ENCODE measurements around the gene CBX7. TPM values are rescaled to one million over a fixed set of nuclear protein-coding genes. Genes with fewer than 3 reads are reported as not detected.

The CBX7 gene
- total RNA-seq (10 to 100 TPM; 68.1 to 97.9 (median 78.7) TPM), polyA plus RNA-seq (69.0 TPM)
- long read RNA-seq, donor 1, full-length matches to known transcripts = 19 of 115 reads
- long read RNA-seq, donor 1, partial matches to known transcripts = 0 of 115 reads
- long read RNA-seq, donor 1, other reads (novel, unspliced or antisense) = 96 of 115 reads
- long read RNA-seq, donor 2, full-length matches to known transcripts = 37 of 91 reads
- long read RNA-seq, donor 2, partial matches to known transcripts = 3 of 91 reads
- long read RNA-seq, donor 2, other reads (novel, unspliced or antisense) = 51 of 91 reads
- long read RNA-seq, donor 3, full-length matches to known transcripts = 9 of 158 reads
- long read RNA-seq, donor 3, partial matches to known transcripts = 1 of 158 reads
- long read RNA-seq, donor 3, other reads (novel, unspliced or antisense) = 148 of 158 reads
- long read RNA-seq, donor 4, full-length matches to known transcripts = 32 of 100 reads
- long read RNA-seq, donor 4, partial matches to known transcripts = 2 of 100 reads
- long read RNA-seq, donor 4, other reads (novel, unspliced or antisense) = 66 of 100 reads

DNA sequence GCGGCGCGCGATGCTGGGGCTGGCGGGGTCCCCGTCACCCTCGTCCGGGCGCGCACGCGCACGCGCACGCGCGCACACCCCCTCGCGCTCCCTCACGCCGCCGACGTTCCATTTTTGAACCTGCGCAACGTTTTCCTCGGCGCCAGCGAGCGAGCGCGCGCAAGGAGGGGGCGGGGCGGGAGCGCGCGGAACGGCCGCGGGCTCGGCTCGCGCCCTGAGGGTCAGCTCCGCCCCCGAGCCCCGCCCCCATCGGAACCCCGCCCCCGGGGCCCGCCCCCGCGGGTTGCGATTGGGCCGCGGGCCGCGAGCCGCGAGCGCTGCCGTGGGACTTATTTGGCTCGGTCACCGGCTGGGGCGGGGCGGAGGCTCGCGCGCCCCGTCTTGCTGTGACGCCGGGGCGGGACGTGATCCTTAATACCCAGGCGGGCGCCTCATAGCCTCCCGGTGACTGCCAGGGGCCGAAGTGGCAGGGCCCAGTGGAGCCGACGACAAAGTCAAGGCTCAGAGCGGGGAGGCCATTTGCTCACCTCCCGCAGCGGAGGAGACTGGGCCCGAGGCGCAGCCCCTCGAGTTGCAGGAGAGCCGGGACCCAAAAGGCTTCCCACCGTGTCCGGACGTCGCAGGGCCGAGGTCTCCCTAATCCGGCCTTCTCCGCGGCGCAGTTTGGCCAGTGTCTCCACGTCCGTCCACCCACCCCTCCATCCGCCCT lies at the start of gene CBX7:
TSS of gene CBX7 (minus strand) at position 170 of the 709 bp plus-strand sequence. CDS start 236 bp downstream, outside the sequence.
- intact Hi-C loops (cut with DNase I) = no loop called here
- H3K9me3 ChIP-seq (ENCODE audit: control insufficient read depth, low read length) = no peaks in the 10 kb centered on the region
- H3K27ac ChIP-seq (ENCODE audit: low read length) = peak within 1 kb of the TSS; percentile 98
- ATAC-seq = peak; percentile 91 to 92
- H3K27me3 ChIP-seq (ENCODE audit: control insufficient read depth, insufficient read depth) = no peaks in the 10 kb centered on the region
- DNase-seq = peak; percentile 94 to 99 (median 98)
- H3K4me3 ChIP-seq (ENCODE audit: low read length) = peak within 1 kb of the TSS; percentile 97
- WGBS = under 1% methylated on average over 98 of the region's 98 CpGs
- H3K4me1 ChIP-seq (ENCODE audit: control insufficient read depth, insufficient read depth, low read length) = peaks cover 5% of the 10 kb centered on the region

GRCh38 chr22:39197578-39197977 lies 45.1 kb upstream of the CBX7 start:
- ATAC-seq (no peak), DNase-seq (no peak)
- no peaks in the 10 kb centered on the region for H3K9me3 ChIP-seq (ENCODE audit: control insufficient read depth, low read length)
- H3K4me3 ChIP-seq (ENCODE audit: low read length) = no peak overlapping the region
- H3K27me3 ChIP-seq (ENCODE audit: control insufficient read depth, insufficient read depth) = no peaks in the 10 kb centered on the region
- no peaks in the 10 kb centered on the region for H3K4me1 ChIP-seq (ENCODE audit: control insufficient read depth, insufficient read depth, low read length)
- intact Hi-C loops (cut with DNase I) = no loop called here
- H3K27ac ChIP-seq (ENCODE audit: low read length) = no peak overlapping the region
- 93% methylated on average over 5 of the region's 5 CpGs for WGBS

DNA sequence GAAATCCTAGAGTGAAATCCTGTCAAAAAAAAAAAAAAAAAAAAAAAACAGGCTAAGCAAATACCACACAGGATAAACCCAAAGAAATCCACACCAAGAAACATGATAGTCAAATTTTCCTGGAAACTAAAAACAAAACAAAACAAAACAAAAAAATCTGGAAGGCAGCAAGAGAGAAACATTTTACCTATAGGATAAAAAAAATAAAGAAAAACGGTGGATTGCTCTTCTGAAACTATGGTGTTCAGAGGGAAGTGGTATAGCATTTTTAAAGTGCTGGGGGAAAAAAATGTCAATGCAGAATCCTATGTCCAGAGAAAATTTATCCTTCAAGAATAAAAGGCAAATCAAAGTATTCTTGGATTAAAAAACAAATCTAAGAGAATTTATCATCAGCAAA lies 41.6 kb upstream of the CBX7 start:
- no peaks in the 10 kb centered on the region for H3K27me3 ChIP-seq (ENCODE audit: control insufficient read depth, insufficient read depth)
- no peaks in the 10 kb centered on the region for H3K9me3 ChIP-seq (ENCODE audit: control insufficient read depth, low read length)
- WGBS = 84% methylated on average over 1 of the region's 1 CpG
- H3K4me1 ChIP-seq (ENCODE audit: control insufficient read depth, insufficient read depth, low read length) = no peaks in the 10 kb centered on the region
- H3K4me3 ChIP-seq (ENCODE audit: low read length) = no peak overlapping the region
- no peak for DNase-seq
- intact Hi-C loops (cut with DNase I) = no loop called here
- no peak overlapping the region for H3K27ac ChIP-seq (ENCODE audit: low read length)
- ATAC-seq = no peak

DNA sequence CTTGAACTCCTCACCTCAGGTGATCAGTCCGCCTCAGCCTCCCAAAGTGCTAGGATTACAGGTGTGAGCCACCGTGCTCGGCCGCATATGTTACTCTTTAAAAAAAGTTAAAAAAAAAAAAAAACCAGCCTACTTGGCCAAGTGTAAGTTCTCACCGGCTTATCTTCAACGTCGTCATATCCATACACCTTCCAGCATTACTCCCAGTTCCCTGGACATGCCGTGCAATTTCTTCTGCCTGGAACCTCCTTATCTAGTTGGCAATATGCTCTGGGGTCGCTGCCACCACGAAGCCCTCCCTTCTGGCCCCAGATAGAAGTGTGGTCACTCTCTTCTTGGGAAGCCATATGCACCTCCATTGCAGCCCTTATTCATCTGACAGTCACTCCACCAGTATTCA lies 36.3 kb upstream of the CBX7 start:
- no peak overlapping the region for H3K4me3 ChIP-seq (ENCODE audit: low read length)
- H3K9me3 ChIP-seq (ENCODE audit: control insufficient read depth, low read length) = no peaks in the 10 kb centered on the region
- 44% methylated on average over 10 of the region's 10 CpGs for WGBS
- DNase-seq = no peak
- H3K4me1 ChIP-seq (ENCODE audit: control insufficient read depth, insufficient read depth, low read length) = peaks cover 8% of the 10 kb centered on the region
- no peaks in the 10 kb centered on the region for H3K27me3 ChIP-seq (ENCODE audit: control insufficient read depth, insufficient read depth)
- intact Hi-C loops (cut with DNase I) = no loop called here
- no peak for ATAC-seq
- no peak overlapping the region for H3K27ac ChIP-seq (ENCODE audit: low read length)

GRCh38 chr22:39185601-39186012 lies 33.1 kb upstream of the CBX7 start:
- Histone ChIP-seq H3K4me1 (ENCODE audit: control insufficient read depth, insufficient read depth, low read length) (peaks cover 8% of the 10 kb centered on the region), H3K4me3 (ENCODE audit: low read length) (no peak overlapping the region), H3K9me3 (ENCODE audit: control insufficient read depth, low read length) (no peaks in the 10 kb centered on the region), H3K27ac (ENCODE audit: low read length) (peak overlapping the region; percentile 94), H3K27me3 (ENCODE audit: control insufficient read depth, insufficient read depth) (no peaks in the 10 kb centered on the region)
- 24% methylated on average over 11 of the region's 11 CpGs for WGBS
- ATAC-seq (peak; percentile 93 to 94), DNase-seq (peak; percentile 93 to 96 (median 94))
- intact Hi-C loops (cut with DNase I) = no loop called here

DNA sequence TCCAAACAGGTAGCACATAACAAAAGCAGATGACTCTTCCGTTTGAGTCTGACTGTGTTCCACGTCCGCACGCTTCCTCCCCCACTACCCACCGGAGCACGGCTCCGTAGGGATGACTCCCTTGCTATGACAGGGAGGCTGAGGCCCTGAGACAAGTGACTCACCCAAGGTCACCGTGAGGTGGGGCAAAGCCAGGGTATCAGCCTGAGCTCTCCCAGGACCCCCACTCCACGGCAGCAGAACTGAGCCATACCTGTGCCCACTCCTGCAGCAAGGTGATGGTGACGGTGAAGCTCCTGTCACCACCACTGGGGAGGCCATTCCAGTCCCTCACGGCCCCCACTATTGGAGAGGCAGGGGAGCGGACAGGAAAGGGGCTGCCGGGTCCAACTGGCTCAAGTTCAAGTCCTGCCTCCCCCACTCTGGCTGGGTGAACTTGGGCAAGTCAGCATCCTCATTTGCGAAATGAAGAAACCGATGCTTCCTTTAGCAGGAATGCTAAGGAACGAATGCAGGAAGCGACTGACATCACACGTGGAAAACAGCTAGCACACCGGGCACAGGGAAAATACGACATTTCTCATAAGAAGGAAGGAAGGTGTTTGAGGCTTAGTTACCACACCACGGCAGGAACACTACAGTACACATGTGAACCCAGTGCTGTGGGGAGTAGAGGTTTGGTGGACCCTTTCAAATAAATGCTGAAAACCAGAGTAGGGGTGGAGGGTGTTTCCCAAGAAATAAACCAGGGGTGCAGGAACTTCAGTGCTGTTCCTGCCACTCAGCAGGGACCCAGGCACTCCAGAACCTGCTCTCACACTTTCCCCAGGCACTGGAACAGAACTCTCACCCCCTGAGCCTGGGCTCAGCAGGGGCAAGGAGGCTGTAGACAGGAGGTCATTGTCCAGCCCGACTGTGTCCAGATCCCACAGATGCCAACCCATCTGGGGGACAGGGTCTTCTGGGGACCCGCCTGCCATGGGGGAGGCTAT lies 32.4 kb upstream of the CBX7 start:
- DNase-seq (peak in 2 of 3 donors; percentile 34 to 69), ATAC-seq (peak in 1 of 2 donors; percentile 34)
- no peaks in the 10 kb centered on the region for H3K27me3 ChIP-seq (ENCODE audit: control insufficient read depth, insufficient read depth)
- no peaks in the 10 kb centered on the region for H3K9me3 ChIP-seq (ENCODE audit: control insufficient read depth, low read length)
- H3K4me3 ChIP-seq (ENCODE audit: low read length) = no peak overlapping the region
- intact Hi-C loops (cut with DNase I) = no loop called here
- peak overlapping the region; percentile 94 for H3K27ac ChIP-seq (ENCODE audit: low read length)
- 57% methylated on average over 23 of the region's 23 CpGs for WGBS
- peaks cover 8% of the 10 kb centered on the region for H3K4me1 ChIP-seq (ENCODE audit: control insufficient read depth, insufficient read depth, low read length)

GRCh38 chr22:39183991-39184585 lies 31.6 kb upstream of the CBX7 start:
- H3K4me3 ChIP-seq (ENCODE audit: low read length) = no peak overlapping the region
- intact Hi-C loops (cut with DNase I) = no loop called here
- H3K27me3 ChIP-seq (ENCODE audit: control insufficient read depth, insufficient read depth) = no peaks in the 10 kb centered on the region
- peak; percentile 66 to 88 (median 87) for DNase-seq
- H3K27ac ChIP-seq (ENCODE audit: low read length) = peak overlapping the region; percentile 94
- H3K4me1 ChIP-seq (ENCODE audit: control insufficient read depth, insufficient read depth, low read length) = peaks cover 8% of the 10 kb centered on the region
- no peaks in the 10 kb centered on the region for H3K9me3 ChIP-seq (ENCODE audit: control insufficient read depth, low read length)
- WGBS = 35% methylated on average over 13 of the region's 13 CpGs
- peak; percentile 42 to 51 for ATAC-seq

- no peak for DNase-seq
- no peak overlapping the region for H3K27ac ChIP-seq (ENCODE audit: low read length)
- 89% methylated on average over 6 of the region's 6 CpGs for WGBS
- H3K4me1 ChIP-seq (ENCODE audit: control insufficient read depth, insufficient read depth, low read length) = peaks cover 8% of the 10 kb centered on the region
- ATAC-seq = no peak
- H3K9me3 ChIP-seq (ENCODE audit: control insufficient read depth, low read length) = no peaks in the 10 kb centered on the region
- no peaks in the 10 kb centered on the region for H3K27me3 ChIP-seq (ENCODE audit: control insufficient read depth, insufficient read depth)
- intact Hi-C loops (cut with DNase I) = no loop called here
- no peak overlapping the region for H3K4me3 ChIP-seq (ENCODE audit: low read length)
These were observed 30.1 kb upstream of the CBX7 start for GRCh38 chr22:39182478-39183030.

- Histone ChIP-seq H3K4me3 (ENCODE audit: low read length) (no peak overlapping the region), H3K4me1 (ENCODE audit: control insufficient read depth, insufficient read depth, low read length) (peaks cover 9% of the 10 kb centered on the region), H3K27me3 (ENCODE audit: control insufficient read depth, insufficient read depth) (no peaks in the 10 kb centered on the region), H3K27ac (ENCODE audit: low read length) (no peak overlapping the region), H3K9me3 (ENCODE audit: control insufficient read depth, low read length) (no peaks in the 10 kb centered on the region)
- ATAC-seq (no peak), DNase-seq (no peak)
- 97% methylated on average over 5 of the region's 5 CpGs for WGBS
- intact Hi-C loops (cut with DNase I) = no loop called here
These were observed 29.3 kb upstream of the CBX7 start for GRCh38 chr22:39181778-39182177.

DNA sequence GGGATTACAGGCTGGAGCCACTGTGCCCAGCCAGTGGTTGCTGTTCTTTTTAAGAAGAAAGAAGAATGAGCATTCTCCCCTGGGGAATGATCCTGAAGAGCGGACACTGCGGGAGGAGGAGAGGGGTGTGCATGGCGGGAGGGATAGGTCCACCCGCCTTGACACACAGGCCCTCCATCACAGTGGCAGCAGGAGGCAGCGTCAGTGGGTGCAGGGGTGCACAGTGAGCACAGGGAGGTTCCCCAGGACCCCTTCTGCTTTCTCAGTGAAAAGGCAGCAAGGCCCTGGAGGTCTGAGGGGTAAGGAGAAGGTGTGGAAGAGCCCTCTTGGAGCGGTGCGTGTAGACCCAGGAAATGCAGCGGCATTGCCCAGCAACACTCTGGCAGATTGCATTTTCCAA lies 28.9 kb upstream of the CBX7 start:
- DNase-seq (no peak), ATAC-seq (no peak)
- WGBS = 95% methylated on average over 8 of the region's 8 CpGs
- intact Hi-C loops (cut with DNase I) = no loop called here
- H3K4me1 ChIP-seq (ENCODE audit: control insufficient read depth, insufficient read depth, low read length) = peaks cover 13% of the 10 kb centered on the region
- H3K27me3 ChIP-seq (ENCODE audit: control insufficient read depth, insufficient read depth) = no peaks in the 10 kb centered on the region
- H3K4me3 ChIP-seq (ENCODE audit: low read length) = no peak overlapping the region
- no peaks in the 10 kb centered on the region for H3K9me3 ChIP-seq (ENCODE audit: control insufficient read depth, low read length)
- no peak overlapping the region for H3K27ac ChIP-seq (ENCODE audit: low read length)
